Bone marrow (tissue), 2 donors: ENCODE data around the gene RCSD1.

Experiments used
- DNase-seq, 2 donors: peaks; one replicate each; lab custom pipeline; 2025; lab: John Stamatoyannopoulos, UW

Gene RCSD1

DNA sequence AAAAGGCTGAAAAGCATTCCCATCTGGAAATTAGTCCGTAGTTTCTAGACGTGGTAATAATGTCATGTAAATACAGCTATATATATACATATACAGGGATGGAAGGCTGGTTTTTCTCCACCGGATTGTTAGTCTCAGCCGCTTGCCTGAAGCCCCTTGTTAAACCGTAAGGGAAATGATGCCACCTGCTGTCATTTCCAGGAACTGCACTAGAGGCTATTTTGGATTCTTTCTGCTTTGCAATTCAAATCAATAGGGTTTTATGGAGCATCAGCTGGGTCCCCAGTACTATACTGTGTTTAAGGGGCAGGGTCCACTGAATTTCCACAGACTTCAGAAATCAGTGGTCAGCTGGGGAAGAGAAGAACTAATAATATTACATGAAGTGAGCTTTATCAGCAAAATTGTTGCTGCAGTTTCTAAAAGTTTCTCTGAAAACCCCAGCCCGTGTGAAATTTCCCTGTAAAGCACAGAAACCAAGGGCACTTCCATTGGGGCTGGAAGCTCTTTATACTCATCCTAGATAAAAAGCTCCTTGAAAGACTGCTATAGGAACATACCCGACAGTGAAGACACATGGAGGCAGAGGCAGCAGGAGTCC lies 58.0 kb downstream of the RCSD1 start:
- peak; percentile 12 to 77 for DNase-seq

DNA sequence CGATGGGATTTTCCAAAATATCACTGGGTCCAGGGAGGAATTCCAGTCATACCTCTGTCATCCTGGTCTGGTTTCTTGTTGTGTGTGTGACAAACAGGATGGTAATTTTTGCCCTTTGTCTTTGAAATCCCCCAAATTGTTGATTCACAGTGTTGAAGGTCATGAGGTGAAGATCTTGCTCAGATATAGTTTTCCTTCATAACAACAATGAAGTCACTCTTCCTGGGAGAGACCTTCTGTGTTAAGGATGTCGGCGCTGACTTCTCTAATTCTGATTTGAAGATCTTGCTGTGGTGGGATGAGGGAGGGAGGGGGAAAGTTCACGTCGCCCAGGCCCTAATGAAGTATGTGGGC lies 59.5 kb downstream of the RCSD1 start:
- no peak for DNase-seq

DNA sequence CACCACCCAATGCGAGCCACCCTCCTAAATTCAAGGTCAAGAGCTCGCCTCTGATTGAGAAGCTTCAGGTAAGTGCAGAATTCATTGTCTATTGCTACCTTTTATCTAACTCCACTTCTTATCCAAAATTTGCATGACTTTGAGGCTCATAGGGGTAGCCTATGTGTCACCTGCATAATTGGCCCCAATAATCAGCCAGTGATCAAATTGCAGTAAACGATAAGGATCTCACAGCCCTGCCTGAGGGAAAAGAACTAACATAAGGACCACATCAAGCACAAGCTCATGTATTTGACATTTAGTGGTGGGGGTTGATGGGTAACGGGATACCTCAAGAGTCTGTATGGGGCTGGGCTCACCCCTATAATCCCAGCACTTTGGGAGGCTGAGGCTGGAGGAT lies 60.0 kb downstream of the RCSD1 start:
- no peak for DNase-seq

DNA sequence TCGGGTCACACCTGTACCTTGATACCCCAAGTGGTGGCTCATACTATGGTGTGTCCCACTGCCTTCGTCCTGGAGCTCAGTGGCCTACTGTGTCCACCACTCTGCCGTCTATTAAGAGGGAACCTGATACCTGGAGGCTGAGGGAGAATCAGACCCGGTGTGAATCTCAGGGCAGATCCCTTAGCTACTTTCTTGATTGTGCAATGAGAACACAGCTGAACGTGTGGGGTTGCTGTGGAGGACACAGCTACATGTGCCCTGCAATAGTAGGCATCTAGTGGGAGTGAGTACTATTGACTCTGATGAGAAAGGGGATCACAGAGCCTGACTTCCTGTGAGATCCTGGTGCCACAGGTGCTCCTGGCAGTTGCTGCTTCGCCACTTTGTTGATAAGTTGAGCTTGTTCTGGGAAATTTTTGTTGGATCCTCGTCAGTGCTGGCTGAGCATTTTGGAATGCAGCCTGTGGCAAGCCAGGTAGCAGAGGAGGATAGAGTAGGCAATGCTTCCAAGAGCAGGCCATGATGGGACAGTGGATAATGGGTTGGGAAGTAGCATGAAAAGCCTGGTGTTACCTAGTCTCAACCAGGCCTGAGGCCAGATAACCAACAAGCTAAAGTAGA lies 63.5 kb downstream of the RCSD1 start:
- DNase-seq = no peak

DNA sequence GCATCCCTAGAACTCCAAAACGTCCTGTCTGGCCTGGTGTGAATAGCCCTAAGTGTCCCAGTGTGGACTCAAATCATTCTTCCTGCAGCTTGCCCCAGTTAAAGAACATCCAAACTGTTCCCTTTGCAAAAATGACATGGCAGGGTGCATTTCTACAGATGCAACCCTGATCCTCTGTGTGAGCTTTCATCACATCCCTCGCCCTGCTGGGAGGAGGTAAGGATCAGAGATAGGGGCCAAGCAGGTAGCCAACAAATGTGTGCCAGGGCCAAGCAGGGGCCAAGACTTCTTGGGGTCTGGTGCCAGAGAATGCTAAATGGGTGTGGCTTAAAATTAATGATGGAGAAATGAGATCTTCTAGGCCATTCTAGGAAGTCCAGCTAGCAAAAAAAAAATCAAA lies 64.7 kb downstream of the RCSD1 start:
- DNase-seq = no peak

DNA sequence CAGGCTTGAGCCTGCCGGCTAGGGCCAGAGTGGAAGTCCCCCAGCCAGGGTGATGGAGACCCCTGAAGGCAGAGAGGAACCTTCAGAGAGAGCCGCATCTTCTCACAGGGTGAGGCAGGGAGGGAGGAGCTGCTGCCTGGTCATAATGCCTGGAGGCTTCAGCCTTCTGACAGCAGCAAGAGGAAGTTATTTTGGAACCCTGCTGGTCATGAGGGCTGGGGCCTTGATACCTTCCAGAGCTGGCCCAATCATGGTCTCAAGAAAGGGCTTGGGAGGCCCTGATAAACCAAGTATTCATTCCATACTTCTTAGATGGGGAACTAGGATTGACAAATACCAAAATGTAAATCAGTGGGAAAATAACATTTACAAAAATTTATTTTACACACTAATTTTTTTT lies 65.1 kb downstream of the RCSD1 start:
- no peak for DNase-seq

DNA sequence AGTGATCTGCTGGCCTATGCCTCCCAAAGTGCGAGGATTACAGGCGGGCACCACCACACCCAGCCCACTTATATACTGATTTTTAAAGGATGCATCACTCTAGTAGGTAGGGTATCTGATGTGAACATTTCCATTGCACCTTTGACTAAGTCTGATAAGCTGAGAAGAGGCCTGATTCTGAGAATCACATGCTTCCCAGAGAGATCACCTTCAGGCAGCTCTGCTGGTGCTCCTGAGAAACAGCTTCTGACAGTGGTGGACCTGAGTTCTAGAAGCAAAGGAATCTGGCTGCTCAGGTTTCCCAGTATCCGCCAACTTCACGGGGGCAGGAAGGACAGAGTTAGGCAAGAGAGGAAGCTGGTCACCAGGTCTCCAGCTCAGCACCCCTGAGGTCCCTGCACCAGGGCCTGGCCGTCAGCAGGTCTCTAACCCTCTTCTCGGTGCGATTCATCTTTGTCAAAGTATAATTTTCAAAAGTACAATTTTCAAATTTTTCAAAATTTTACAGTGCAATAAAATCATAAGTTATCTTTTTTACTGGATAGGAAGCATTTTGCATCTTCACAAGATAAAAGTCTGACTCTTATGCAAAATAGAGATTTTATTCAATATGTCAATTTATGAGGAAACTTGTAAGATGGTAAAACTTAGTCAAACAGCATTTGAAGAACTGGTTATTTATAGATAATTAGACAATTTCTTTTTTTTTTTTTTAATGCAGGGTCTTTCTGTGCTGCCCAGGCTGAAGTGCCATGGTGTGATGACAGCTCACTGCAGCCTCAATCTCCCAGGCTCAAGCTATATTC lies 65.9 kb downstream of the RCSD1 start:
- DNase-seq = no peak

DNA sequence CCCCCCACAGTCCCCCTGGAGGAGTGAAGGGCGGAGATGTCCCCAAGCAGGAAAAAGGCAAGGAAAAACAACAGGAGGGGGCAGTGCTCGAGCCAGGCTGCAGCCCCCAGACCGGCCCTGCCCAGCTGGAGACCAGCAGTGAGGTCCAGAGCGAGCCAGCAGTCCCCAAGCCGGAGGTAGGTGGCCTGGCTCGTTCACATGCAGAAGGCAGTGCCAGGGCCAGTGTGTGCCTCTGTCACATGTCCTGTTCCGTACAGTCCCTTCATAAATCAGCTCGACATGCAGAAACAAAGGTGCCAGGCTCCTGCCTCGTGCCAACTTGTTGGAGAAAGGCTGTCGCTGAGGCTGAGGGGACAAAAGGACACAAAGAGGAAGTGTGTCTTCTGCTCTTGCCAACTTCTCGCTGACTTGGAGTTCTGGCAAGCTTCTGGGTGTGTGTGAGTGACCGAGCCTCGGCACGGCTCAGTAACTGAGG lies 67.7 kb downstream of the RCSD1 start:
- DNase-seq = no peak

DNA sequence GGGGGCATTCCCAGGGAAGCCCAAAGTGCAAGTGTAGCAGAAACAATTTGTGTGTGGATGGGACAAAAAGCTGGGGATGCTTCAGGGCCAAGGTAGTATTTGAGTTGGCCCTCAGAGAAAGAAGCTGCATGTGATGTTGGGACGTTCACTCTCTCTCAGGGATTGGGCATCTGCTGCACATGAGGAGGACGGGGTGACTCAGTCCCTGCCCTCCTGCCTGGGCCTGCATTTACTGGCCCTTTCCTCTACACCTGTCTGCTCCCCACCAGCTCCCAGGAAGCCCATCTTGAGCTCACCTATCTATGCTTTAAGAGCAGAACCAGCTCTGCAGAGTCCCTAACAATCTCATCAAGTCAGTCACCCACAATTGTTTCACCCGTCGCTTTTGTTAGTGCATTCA lies 68.3 kb downstream of the RCSD1 start:
- no peak for DNase-seq

DNA sequence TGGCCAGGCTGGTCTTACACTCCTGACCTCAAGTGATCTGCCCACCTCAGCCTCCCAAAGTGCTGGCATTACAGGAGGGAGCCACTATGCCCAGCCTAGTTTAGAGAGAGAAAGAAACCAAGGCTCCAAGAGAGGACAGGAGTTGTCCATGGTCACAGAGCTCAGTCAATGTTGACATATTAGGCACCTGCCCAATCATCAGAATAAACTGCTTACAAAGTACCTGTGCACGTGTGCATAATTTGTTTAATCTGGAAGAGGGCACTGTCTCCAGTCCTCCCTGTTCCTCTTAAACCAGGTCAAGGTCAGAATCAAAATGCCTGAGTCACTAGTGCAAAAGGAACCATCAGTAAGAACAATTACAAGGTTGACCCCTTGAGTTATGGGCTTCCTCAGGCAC lies 71.5 kb downstream of the RCSD1 start:
- DNase-seq = no peak

DNA sequence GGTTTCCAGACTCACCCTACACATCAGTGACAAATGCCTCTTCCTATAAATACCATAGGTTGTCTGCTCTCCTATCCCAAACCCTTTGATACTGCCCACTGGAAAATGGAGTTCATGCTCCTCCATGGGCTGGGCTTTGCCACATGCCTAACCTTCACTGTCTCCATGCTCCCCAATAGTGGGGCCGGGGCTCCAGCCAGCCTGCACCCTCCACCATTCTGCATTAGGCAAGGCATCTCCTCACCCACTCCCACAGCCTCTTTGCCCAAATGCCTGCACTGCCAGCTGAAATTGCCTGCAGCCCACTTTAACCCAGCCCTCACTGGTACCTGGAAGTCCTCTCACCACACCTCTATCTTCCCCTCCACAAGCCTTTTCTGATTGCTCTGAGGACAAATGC lies 73.5 kb downstream of the RCSD1 start:
- DNase-seq = no peak

DNA sequence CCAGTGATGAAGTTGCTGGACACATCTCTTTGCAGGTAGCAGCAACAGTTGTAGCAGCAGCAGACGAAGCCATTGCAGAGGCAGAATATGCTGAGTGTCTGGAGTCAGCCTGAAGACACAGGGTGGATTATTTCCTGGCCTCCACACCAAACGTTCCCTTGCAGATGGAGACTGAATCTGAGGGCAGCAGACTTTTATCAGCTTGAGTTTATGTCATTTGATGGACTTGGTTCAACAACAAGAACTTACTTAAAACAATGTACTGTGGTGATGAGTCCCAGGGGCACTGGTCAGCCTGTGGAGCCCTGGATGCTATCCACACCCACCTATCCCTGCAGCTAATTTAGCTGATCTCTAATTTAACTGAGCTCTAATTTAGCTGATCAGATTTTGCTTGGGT lies 74.7 kb downstream of the RCSD1 start:
- DNase-seq = no peak

DNA sequence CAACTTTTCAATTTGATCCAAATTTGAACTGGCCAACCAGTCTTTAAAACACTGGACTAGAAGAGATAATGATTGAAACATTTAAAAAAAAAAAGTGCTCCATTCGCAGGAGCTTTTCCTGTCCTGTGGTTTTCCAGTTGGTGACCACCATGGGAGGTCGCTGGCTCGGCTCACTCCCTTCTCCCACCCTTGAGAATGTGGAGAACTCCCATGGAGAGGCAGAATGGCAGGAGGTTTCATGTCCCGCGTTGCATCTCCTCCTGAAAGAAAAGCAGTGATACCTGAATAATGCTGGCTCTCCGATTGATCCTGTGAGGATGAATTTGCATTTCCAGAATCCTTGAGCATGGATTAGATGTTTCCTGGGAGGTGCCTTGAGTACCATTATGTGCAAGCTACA lies 75.2 kb downstream of the RCSD1 start:
- DNase-seq = no peak

DNA sequence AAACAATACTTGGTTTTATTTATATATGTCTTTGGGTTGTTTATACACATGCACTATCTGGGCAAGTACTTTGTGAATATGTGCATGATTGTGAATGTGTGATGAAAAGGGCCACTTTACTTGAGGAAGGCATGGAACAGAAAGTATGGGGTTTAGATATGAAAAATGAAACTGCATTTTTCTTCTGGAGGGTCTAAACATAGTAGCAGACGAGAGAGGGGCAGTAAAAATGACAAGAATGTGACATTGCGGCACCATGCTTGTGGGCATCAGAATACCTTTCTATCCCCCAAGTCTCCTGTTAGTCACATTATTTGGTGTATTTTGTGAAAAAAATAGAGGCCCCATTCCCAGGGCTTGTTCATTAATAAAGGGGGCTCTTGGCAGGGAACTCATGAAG lies 76.3 kb downstream of the RCSD1 start:
- no peak for DNase-seq

DNA sequence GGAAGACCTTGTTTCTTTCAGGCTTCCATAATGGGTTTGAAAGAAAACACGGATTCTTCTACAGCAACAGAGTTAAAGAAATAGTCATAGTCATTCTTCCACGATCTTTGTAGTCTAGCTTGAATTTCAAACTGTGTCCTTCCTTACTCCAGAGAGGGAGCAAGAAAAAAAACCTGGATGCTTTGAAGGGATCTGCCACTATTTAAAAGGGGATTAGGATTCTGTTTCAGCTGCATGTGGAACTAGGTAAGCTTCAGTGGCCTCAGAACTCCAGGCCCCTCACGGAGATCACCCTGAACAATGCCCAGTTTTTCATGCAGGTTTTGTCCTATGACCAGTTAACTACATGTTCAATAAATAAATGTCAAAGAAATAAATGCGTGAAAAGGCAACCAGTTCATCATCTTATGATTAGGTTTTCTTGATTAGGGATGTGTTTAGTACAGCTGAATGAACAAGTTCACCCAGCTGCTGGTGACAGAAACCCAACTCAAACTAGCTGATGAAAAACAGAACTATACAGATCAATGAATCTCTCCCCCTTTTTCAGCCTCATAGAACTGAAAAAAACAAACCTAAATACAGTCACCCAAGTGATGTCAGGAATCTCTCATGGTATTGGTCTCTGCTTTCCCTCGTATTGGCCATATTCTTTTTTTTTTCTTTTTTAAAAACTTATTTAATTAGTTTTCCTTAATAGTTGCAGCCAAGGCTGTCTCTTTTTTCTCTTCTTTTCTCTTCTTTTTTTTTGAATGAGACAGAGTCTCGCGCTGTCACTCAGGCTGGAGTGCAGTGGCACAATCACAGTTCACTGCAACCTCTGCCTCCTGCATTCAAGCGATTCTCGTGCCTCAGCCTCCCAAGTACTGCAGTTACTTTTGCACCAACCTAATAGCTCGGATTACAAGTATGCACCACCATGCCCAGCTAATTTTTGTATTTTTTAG lies 77.2 kb downstream of the RCSD1 start:
- DNase-seq = no peak

DNA sequence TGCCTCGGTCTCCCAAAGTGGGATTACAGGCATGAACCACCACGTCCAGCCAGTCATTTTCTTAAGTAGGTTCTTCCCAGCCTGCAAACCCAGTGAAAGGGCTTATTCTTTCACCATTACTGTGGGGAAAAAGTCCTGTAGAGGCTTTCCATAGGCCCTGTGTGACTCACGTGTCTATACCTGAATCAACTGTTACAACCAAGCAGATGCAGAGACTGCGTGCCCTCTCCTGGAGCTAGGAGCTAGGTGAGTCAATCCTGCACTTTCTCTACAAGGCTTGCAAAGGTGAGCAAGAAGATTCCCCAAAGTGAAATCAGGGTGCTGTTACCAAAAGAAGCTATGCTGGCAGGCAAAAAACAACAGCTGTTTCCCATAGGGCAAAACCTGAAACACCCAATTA lies 77.9 kb downstream of the RCSD1 start:
- DNase-seq = no peak

DNA sequence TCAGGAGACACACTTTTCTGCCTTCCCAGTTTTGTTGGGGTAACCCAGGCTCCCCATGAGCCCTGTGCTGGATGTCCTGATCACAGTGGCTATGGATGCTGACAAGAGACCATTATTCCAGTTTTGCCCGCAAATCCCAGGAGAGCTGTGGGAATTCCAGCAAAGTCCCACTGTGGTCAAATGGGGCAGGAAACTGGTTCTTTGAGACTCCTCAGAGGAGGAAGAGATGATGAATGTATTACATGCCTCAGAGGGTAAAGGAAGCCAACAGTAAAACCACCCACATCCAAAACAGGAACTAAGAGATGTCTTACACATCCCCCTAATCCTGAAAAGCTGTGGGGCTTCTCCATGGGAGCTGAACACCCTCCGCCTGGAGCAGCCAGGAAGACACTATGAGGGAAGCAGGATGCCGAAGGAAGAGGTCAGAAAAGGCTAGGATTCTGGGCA lies 78.9 kb downstream of the RCSD1 start:
- DNase-seq = peak in 1 of 2 donors; percentile 26

DNA sequence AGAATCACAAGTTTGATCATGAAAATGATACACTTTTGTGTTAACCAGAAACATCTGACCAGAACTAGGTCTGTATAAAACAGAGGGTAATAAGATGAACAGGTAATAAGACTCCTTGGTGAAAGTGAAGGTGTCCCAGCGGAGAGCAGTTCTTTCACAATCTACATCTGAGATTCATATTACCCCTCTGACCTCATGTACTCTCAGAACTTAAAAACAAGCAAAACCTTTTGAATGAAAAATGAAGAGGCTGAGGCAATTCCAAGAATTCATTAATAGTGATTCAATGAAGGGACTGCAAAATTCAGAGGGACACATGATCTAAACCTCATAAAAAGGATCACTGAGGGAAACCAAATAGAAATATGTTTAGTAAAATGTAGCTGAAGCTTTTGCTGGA lies 80.8 kb downstream of the RCSD1 start:
- DNase-seq = no peak

DNA sequence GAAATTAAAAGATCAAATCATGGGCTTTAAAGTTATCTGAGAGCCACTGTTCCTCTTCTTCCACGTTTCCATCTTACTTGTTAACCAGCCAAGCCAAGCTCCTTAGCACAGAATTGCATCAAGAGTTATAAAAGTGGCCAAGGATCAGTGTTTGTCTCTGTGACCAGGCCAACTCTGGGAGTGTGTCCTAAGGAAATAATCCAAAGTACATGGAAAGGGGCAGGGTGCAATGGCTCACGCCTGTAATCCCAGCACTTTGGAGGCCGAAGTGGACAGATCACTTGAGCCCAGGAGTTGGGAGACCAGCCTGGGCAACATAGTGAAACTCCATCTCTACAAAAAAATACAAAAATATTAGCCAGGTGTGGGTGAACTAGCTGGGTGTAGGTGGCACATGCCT lies 81.8 kb downstream of the RCSD1 start:
- no peak for DNase-seq

DNA sequence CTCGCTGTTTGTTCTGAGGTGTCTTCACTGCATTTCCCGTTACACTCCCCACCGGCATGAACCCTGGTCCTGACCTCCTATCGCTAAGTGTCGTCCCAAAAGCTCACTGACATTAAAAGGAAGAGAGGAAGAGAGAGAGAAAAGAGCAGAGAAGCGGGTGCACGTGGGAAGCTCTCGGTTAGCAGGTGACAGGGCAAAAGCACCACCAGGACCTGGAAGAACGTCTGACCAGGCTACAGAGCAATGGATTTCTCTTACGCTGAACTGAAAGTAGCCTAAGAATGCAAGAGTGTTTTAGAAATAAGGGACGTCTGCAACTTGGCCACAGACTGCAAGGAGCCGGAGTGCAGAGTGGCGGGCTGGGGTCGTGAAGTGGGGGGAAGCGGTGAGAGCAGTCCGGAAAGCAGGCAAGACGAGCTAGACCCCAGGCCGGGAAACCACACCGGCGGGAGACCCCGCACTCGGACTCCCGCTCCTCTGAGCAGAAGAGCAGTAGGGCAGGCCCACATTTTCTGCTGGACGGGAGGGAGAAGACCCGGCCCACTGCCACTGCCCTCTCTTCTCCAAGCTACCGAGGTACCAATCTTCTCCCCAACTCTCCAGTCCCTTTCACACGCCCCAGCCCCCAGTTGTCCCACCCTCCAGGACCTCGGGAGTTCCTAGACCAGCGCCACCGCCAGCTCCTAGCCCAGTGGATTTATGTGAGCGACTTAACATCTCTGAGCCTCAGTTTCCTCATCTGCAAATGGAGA lies 83.5 kb downstream of the RCSD1 start:
- DNase-seq = peak; percentile 27 to 40

DNA sequence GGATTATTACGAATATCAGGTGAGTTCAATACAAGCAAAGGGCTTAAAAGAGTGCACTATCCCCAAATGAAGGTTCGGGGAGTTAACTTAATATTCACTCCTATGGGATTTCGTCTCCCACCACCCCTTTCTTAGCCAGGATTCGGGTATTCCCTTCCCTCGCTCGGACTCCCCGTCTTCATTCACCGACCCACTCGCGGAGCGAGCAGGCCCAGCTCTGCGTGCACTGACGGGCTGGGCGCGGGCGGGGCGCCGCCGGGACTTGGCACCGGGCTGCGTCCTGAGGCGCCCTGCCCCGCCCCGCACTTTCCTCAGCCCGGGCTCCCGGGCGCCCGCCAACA lies 84.0 kb downstream of the RCSD1 start:
- no peak for DNase-seq
